HEK293 (cell line): ENCODE data around the gene ICAM1.

ENCODE experiments used
- CTCF ChIP-seq: fragments of 450-650 bp; formaldehyde crosslinking; IDR thresholded peaks from 2 replicates; pipeline ENCODE4 v1.5.1; 2016; ENCODE audit warnings: missing biosample characterization, missing genetic modification characterization
- FEZF1 ChIP-seq: fragments of 450-650 bp; formaldehyde crosslinking; IDR thresholded peaks from 2 replicates; pipeline ENCODE4 v1.5.1; 2016; ENCODE audit warnings: missing biosample characterization, missing genetic modification characterization
- ZNF10 ChIP-seq: fragments of 450-650 bp; formaldehyde crosslinking; IDR thresholded peaks from 2 replicates; pipeline ENCODE4 v1.5.1; 2017; ENCODE audit warnings: missing biosample characterization, missing genetic modification characterization
- ZNF133 ChIP-seq: fragments of 450-650 bp; formaldehyde crosslinking; IDR thresholded peaks from 2 replicates; pipeline ENCODE4 v1.5.1; 2016; ENCODE audit warnings: missing biosample characterization, missing genetic modification characterization
- ZNF266 ChIP-seq: fragments of 450-650 bp; formaldehyde crosslinking; IDR thresholded peaks from 2 replicates; pipeline ENCODE4 v1.5.1; 2016; ENCODE audit warnings: missing biosample characterization, missing genetic modification characterization, low read depth
- ZNF571 ChIP-seq: fragments of 450-650 bp; formaldehyde crosslinking; IDR thresholded peaks from 2 replicates; pipeline ENCODE4 v1.5.0; 2017; ENCODE audit warnings: missing biosample characterization, missing genetic modification characterization
- ZNF76 ChIP-seq: fragments of 450-650 bp; formaldehyde crosslinking; IDR thresholded peaks from 2 replicates; pipeline ENCODE4; 2016; ENCODE audit warnings: low read depth, missing biosample characterization, missing genetic modification characterization, borderline replicate concordance

GRCh38 chr19:10289167-10289835 lies 18.4 kb downstream of the ICAM1 start:
- TF ChIP-seq CTCF (tag by site-specific recombination) = no peak
- no peak for TF ChIP-seq FEZF1 (tag by site-specific recombination)
- no peak for TF ChIP-seq ZNF571
- TF ChIP-seq ZNF266 (tag by site-specific recombination) = no peak
- no peak for TF ChIP-seq ZNF10 (tag by site-specific recombination)
- TF ChIP-seq ZNF76 (tag by site-specific recombination) = peak; percentile 88
- no peak for TF ChIP-seq ZNF133 (tag by site-specific recombination)
